IPS-15b (cell line): ENCODE results near the gene C19orf47.

Experiments used
- H3K27me3 ChIP-seq: one replicate; pipeline ENCODE4 v1.6.1; 2013; ENCODE audit warnings: low read length; ENCODE audit not compliant: control insufficient read depth, insufficient read depth
- H3K36me3 ChIP-seq: one replicate; pipeline ENCODE4 v1.6.1; 2013; ENCODE audit warnings: low read length; ENCODE audit not compliant: control insufficient read depth, insufficient read depth
- H3K4me1 ChIP-seq: one replicate; pipeline ENCODE4 v1.6.1; 2013; ENCODE audit warnings: mild to moderate bottlenecking, low read length; ENCODE audit not compliant: control insufficient read depth, insufficient read depth
- H3K4me3 ChIP-seq: one replicate; pipeline ENCODE4 v1.5.1; 2013; ENCODE audit warnings: low read depth, low read length
- H3K9ac ChIP-seq: one replicate; pipeline ENCODE4 v1.6.1; 2013; ENCODE audit warnings: low read depth, mild to moderate bottlenecking, low read length
- H3K9me3 ChIP-seq: one replicate; pipeline ENCODE4 v1.6.1; 2013; ENCODE audit warnings: mild to moderate bottlenecking, low read length; ENCODE audit not compliant: control insufficient read depth, insufficient read depth

C19orf47 gene

DNA sequence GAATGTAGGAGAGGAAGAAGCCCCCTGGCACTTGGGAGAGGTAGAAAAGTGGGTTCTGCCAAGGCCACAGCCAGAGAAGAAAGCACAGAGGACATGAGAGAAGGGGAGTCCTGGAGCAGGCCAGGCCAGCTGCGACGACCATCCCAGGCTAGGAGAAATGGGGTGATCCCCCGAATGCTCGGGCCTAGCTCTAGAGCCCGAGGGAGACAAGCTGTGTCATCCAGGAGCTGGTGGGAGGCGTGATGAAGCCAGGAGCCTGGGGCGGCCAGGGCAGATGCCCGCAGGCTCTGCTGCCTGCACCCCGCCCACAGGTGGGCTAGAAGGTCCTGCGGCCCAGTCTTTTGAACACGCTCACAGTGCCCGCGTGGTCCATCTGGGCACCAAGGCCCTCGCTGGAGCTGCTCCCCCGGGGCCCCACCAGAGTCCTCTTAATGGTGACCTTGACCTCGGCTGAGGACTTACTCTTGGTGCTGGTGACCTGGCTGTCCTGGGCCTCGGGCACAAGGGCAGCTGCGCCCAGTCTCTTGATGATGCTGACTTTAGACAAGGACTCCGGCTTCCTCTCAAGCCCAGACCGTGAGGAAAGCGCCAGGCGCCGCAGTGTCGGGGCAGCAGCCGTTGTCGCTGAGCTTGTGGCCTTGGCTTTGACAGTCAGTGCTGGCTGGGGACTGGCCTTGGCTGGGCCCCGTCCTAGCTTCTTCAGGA, 26.5 kb downstream of the C19orf47 start:
- Histone ChIP-seq H3K9ac (no peak overlapping the region), H3K4me1 (no peaks in the 10 kb centered on the region), H3K27me3 (no peaks in the 10 kb centered on the region), H3K4me3 (no peak overlapping the region), H3K36me3 (peaks cover 34% of the 10 kb centered on the region), H3K9me3 (no peaks in the 10 kb centered on the region)

DNA sequence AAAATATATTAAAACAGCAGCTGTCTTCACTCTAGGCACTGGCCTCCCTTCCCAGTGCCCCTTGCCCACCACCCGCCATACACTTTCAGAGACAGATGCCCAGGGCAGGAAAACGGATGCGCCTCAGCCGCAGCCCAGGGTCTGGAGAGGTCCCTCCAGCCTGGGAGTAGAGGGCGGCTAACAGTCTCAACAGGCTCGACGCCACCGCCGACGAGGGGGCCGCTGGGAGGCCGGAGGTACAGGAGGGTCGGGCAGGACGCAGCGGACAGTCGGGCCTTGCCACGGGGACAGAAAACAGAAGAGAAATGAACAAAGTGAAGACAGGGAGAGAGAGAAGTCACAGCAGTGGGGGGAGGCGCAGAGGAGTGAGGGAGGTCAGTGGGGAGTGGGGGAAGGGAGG, 27.1 kb downstream of the C19orf47 start:
- H3K4me1 ChIP-seq: no peaks in the 10 kb centered on the region
- no peak overlapping the region for H3K4me3 ChIP-seq
- no peak overlapping the region for H3K9ac ChIP-seq
- H3K9me3 ChIP-seq: no peaks in the 10 kb centered on the region
- H3K27me3 ChIP-seq: no peaks in the 10 kb centered on the region
- H3K36me3 ChIP-seq: peaks cover 28% of the 10 kb centered on the region

- no peak overlapping the region for H3K9ac ChIP-seq
- H3K4me3 ChIP-seq: no peak overlapping the region
- no peaks in the 10 kb centered on the region for H3K4me1 ChIP-seq
- H3K36me3 ChIP-seq: peaks cover 26% of the 10 kb centered on the region
- no peaks in the 10 kb centered on the region for H3K27me3 ChIP-seq
- H3K9me3 ChIP-seq: no peaks in the 10 kb centered on the region
Observed at GRCh38 chr19:40320558-40320935, 27.6 kb downstream of the C19orf47 start.

DNA sequence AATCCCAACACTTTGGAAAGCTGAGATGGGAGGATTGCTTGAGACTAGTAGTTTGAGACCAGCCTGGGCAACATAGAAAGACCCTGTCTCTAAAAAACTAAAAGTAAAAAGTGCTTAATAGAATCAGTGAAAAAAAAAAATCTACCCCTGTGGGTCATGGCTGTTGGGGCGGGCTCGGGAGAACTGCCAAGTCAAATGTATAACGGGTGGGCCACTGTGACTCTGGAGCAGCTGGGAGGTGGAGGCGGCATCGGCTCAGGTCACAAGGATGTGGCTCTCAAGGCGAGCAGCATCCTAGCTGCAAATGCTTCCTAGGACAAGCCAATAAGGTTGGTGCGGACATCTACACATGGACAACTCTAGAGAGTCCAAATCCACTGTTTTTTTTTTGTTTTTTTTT, 30.9 kb downstream of the C19orf47 start:
- Histone ChIP-seq H3K9ac (no peak overlapping the region), H3K4me1 (no peaks in the 10 kb centered on the region), H3K9me3 (no peaks in the 10 kb centered on the region), H3K27me3 (no peaks in the 10 kb centered on the region), H3K4me3 (no peak overlapping the region), H3K36me3 (peaks cover 11% of the 10 kb centered on the region)

GRCh38 chr19:40315812-40316470, 32.3 kb downstream of the C19orf47 start:
- H3K27me3 ChIP-seq: no peaks in the 10 kb centered on the region

DNA sequence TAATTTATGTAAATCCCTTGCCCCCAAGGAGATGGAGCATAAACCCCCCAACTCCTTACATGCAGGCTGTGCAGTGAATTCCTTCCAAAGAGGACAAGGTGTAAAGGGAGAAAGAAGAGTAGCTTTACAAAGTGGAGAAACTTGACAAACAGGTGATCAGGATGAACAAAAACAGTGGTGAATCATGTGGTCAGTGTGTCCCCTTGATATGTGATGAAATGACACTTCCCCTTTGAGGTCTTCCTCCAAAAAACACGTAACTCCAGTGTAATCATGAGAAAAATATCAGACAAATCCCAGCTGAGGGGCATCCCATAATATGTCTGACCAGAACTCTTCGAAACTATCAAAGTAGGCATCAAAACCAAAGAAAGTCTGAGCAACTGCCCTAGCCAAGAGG, 33.5 kb downstream of the C19orf47 start:
- no peak overlapping the region for H3K9ac ChIP-seq
- no peaks in the 10 kb centered on the region for H3K27me3 ChIP-seq
- no peaks in the 10 kb centered on the region for H3K36me3 ChIP-seq
- no peak overlapping the region for H3K4me3 ChIP-seq
- no peaks in the 10 kb centered on the region for H3K9me3 ChIP-seq
- H3K4me1 ChIP-seq: no peaks in the 10 kb centered on the region

More at GRCh38 chr19:40315812-40316470, 32.3 kb downstream of the C19orf47 start:
- Histone ChIP-seq H3K4me1 (no peaks in the 10 kb centered on the region), H3K36me3 (peaks cover 3% of the 10 kb centered on the region), H3K4me3 (no peak overlapping the region), H3K9ac (no peak overlapping the region), H3K9me3 (no peaks in the 10 kb centered on the region)

DNA sequence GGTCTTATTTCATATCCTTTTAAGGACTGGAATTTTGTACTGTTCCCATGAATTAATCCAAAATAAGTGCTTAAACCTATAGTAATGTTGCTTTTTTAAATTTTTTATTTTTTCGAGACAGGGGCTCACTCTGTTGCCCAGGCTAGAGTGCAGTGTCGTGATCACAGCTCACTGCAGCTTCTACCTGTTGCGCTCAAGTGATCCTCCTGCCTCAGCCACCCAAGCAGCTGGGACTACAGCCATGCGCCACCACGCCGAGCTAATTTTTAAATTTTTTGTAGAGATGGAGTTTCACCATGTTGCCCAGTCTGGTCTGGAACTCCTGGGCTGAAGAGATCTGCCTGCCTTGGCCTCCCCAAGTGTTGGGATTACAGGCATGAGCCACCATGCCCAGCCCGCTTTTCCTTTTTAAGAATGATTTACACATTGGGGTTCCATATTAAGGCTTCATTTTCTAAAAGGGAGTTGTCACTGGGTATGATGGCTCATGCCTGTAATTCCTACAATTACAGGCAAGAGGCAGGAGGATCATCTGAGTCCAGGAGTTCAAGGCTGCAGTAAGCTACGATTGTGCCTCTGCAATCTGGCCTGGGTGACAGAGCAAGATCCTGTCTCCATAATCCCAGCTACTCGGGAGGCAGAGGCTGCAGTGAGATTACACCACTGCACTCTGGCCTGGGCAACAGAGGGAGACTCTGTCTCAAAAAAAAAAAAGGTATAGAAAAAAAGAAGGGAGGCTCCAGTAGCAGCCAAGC, 34.8 kb downstream of the C19orf47 start:
- H3K4me3 ChIP-seq: no peak overlapping the region
- no peaks in the 10 kb centered on the region for H3K27me3 ChIP-seq
- no peaks in the 10 kb centered on the region for H3K9me3 ChIP-seq
- no peaks in the 10 kb centered on the region for H3K4me1 ChIP-seq
- H3K36me3 ChIP-seq: no peaks in the 10 kb centered on the region
- H3K9ac ChIP-seq: no peak overlapping the region

DNA sequence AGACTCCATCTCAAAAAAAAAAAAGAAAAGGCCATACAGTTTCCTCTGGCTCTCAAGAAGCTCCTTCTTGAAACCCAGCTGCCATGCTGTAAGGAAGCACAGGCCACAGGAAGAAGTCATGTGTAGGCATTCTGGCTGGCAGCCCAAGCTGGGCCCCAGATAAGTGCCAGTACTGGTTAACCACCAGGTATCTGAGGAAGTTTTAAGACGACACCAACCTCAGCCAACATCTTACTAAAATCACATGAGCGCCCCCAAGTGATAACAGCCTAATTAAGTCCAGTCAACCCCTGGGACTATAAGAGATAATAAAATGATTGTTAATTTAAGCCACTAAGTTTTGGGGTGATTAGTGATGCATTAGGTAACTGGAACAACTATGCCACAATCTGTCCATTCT, 35.7 kb downstream of the C19orf47 start:
- H3K4me1 ChIP-seq: no peaks in the 10 kb centered on the region
- no peaks in the 10 kb centered on the region for H3K27me3 ChIP-seq
- no peaks in the 10 kb centered on the region for H3K9me3 ChIP-seq
- H3K9ac ChIP-seq: no peak overlapping the region
- no peaks in the 10 kb centered on the region for H3K36me3 ChIP-seq
- no peak overlapping the region for H3K4me3 ChIP-seq

DNA sequence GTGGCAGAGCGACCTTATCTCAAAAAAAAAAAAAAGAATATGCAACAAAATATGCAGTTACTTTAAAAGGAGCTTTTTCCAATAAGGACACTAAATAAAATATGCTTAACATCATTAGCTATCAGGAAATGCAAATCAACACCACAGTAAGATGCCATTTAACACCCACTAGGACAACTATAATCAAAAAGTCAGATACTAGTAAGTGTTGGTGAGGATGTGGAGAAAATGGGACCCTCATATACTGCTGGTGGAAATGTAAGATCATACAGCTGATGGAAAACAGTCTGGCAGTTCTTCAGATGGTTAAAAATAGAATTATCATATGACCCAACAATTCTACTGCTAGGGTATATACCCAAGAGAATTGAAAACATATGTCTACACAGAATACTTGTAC, 38.5 kb downstream of the C19orf47 start:
- no peaks in the 10 kb centered on the region for H3K9me3 ChIP-seq
- H3K27me3 ChIP-seq: no peaks in the 10 kb centered on the region
- no peak overlapping the region for H3K4me3 ChIP-seq
- H3K4me1 ChIP-seq: no peaks in the 10 kb centered on the region
- H3K36me3 ChIP-seq: no peaks in the 10 kb centered on the region
- H3K9ac ChIP-seq: no peak overlapping the region

DNA sequence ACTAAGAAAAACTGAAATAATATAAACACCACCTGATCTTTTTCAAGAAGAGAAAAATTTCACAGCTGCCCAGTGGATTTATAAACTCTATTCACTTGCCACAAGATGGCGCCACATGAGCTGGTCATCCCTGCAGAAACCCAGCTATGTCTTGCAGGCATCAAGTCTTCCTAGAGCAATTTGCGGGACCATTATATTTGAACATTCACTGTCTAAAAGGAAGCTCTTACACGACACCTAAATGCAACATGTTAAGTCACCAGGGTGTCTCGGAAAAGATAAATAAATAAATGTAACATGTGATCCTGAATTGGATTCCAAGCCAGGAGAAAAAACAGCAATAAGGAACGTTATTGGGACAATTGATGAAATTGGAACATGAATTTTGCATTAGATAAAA, 42.8 kb downstream of the C19orf47 start:
- Histone ChIP-seq H3K9me3 (no peaks in the 10 kb centered on the region), H3K36me3 (no peaks in the 10 kb centered on the region), H3K4me1 (no peaks in the 10 kb centered on the region), H3K4me3 (no peak overlapping the region), H3K9ac (no peak overlapping the region), H3K27me3 (no peaks in the 10 kb centered on the region)

GRCh38 chr19:40304306-40304705, 43.9 kb downstream of the C19orf47 start:
- Histone ChIP-seq H3K36me3 (no peaks in the 10 kb centered on the region), H3K27me3 (no peaks in the 10 kb centered on the region), H3K4me3 (no peak overlapping the region), H3K4me1 (no peaks in the 10 kb centered on the region), H3K9ac (no peak overlapping the region), H3K9me3 (no peaks in the 10 kb centered on the region)

GRCh38 chr19:40303765-40304164, 44.4 kb downstream of the C19orf47 start:
- Histone ChIP-seq H3K36me3 (no peaks in the 10 kb centered on the region), H3K4me3 (no peak overlapping the region), H3K4me1 (no peaks in the 10 kb centered on the region), H3K9me3 (no peaks in the 10 kb centered on the region), H3K27me3 (no peaks in the 10 kb centered on the region), H3K9ac (no peak overlapping the region)
